ENCODE measurements around the gene HAL.

HAL gene

GRCh38 chr12:95942101-95942523, 54.0 kb downstream of the HAL start:
- DNase-seq (ENCODE audit: low spot score): no peak

- DNase-seq (ENCODE audit: low spot score): no peak
Observed at GRCh38 chr12:95940514-95940913, 55.6 kb downstream of the HAL start.

Measured in globus pallidus (tissue), 1 donor.